Stomach (tissue), 9 donors: Measurements from ENCODE around the gene NR6A1. TPM values are rescaled to one million over a fixed set of nuclear protein-coding genes. Genes with fewer than 3 reads are reported as not detected.

Source experiments
- DNase-seq, 2 donors: peaks; one replicate each; pipeline versions ENCODE4 v3.0.0 to v3.0.0-alpha.2; 2013 to 2019
- H3K27ac ChIP-seq, 5 donors: fragments of 200-600 bp in 4 of 5; sonication (generic) in 4 of 5; one replicate each; pipeline ENCODE4 v1.5.1; 2013 to 2019; ENCODE audit warnings: mild to moderate bottlenecking in 1 of 5, moderate library complexity in 1 of 5
- H3K27me3 ChIP-seq, 3 donors: fragments of 200-600 bp; sonication (generic); one replicate each; pipeline ENCODE4 v1.5.1; 2017 to 2019; ENCODE audit warnings: mixed run types in 1 of 3
- H3K36me3 ChIP-seq, 4 donors: fragments of 200-600 bp; sonication (generic); 1 replicate in 3 of 4; 2 replicates in 1 of 4; pipeline ENCODE4 v1.5.1; 2016 to 2019
- H3K4me1 ChIP-seq, 4 donors: fragments of 200-600 bp; sonication (generic); one replicate each; pipeline ENCODE4 v1.5.1; 2016 to 2019
- H3K4me3 ChIP-seq, 4 donors: fragments of 200-600 bp; sonication (generic) in 3 of 4; one replicate each; pipeline ENCODE4 v1.5.1; 2016 to 2019; ENCODE audit warnings: mild to moderate bottlenecking in 1 of 4
- H3K9me3 ChIP-seq, 4 donors: fragments of 200-600 bp; sonication (generic); one replicate each; pipeline ENCODE4 v1.5.1; 2016 to 2019
- EP300 ChIP-seq: sonication (generic); formaldehyde crosslinking; IDR thresholded peaks from one replicate; pipeline ENCODE4 v1.6.1; 2017; ENCODE audit warnings: antibody characterized with exemption
- POLR2A ChIP-seq, 4 donors: fragments of 450-650 bp; IDR thresholded peaks; one replicate each; pipeline ENCODE4 v1.6.1; 2016; ENCODE audit warnings: antibody characterized with exemption in 4 of 4, control low read depth in 2 of 4, mild to moderate bottlenecking in 1 of 4, moderate library complexity in 1 of 4
- POLR2AphosphoS5 ChIP-seq, 3 donors: sonication (generic); formaldehyde crosslinking; IDR thresholded peaks; one replicate each; pipeline ENCODE4 v1.6.1; 2016; ENCODE audit warnings: antibody characterized with exemption in 3 of 3
- WGBS, 5 donors: extraction: QIAGEN DNeasy Blood & Tissue Kit in 3 of 5; methylation state at CpG; one replicate each; pipeline versions ENCODE4 v1.1.5 to v1.1.7; 2013 to 2018; 5-methylcytosine and 5-hydroxymethylcytosine counted together
- intact Hi-C: fragments of 100-400 bp; cut with DNase I; formaldehyde crosslinking; loops from one replicate; pipeline ENCODE4 v1.15.1; 2023; ENCODE audit warnings: low total_unique reads
- polyA plus RNA-seq, 3 donors: library from polyadenylated mRNA; stranded (reverse); fragments of 200-250 nt; gene quantifications; one replicate each; pipeline ENCODE4 v1.2.3, GENCODE V29; 2013
- total RNA-seq, 5 donors: library from RNA; depleted of rRNA; stranded (reverse); fragments of >200 nt; gene quantifications; one replicate each; pipeline versions ENCODE4 v1.1.0 to v1.2.3, GENCODE V29; 2014 to 2016
- TF ChIP-seq, protein P1 (sequence below), 7 experiments: fragments of 450-650 bp in 4 of 7; fragments of 200-600 bp in 3 of 7; sonication (generic) in 3 of 7; IDR thresholded peaks; one replicate each; pipeline ENCODE4 v1.5.1; 2016 to 2019; ENCODE audit warnings: antibody characterized with exemption in 7 of 7, control low read depth in 2 of 7, mild to moderate bottlenecking in 1 of 7
- donor health status: healthy with polysubstance abuse.
- donor health status: Bipolar disorder and iron deficiency.
- donor health status: healthy.

The NR6A1 gene
- total and polyA plus RNA-seq, 8 donors: 0.15 to 3.2 (median 1.5) TPM; not detected in 1

DNA sequence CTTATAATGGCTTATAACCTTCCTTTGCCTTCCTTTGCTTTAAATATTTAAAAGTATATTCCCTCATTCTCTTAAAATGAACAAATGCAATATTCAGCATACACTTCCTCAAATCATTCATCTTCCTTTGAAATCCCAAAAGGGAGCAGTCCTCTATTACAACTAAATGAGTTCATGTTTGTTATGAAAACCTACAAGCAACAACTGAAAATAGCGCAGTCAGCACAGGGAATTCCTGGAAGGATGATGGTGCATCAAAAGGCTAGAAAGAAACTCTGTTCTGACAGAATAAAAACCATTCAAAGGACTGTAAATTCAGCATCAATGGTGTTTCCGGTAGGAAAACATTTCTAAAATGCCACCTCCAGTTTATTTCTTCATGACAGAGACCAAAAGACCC, 3.3 kb downstream of the NR6A1 start:
- DNase-seq: no peak
- TF ChIP-seq, protein P1, sequence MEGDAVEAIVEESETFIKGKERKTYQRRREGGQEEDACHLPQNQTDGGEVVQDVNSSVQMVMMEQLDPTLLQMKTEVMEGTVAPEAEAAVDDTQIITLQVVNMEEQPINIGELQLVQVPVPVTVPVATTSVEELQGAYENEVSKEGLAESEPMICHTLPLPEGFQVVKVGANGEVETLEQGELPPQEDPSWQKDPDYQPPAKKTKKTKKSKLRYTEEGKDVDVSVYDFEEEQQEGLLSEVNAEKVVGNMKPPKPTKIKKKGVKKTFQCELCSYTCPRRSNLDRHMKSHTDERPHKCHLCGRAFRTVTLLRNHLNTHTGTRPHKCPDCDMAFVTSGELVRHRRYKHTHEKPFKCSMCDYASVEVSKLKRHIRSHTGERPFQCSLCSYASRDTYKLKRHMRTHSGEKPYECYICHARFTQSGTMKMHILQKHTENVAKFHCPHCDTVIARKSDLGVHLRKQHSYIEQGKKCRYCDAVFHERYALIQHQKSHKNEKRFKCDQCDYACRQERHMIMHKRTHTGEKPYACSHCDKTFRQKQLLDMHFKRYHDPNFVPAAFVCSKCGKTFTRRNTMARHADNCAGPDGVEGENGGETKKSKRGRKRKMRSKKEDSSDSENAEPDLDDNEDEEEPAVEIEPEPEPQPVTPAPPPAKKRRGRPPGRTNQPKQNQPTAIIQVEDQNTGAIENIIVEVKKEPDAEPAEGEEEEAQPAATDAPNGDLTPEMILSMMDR (IDR thresholded peaks at IDR 0.05): no peak
- no peak for TF ChIP-seq POLR2A (IDR thresholded peaks at IDR 0.05)
- no peak for TF ChIP-seq POLR2AphosphoS5 (IDR thresholded peaks at IDR 0.05)
- TF ChIP-seq EP300: no peak
- peaks cover 17 to 31% (median 27%) of the 10 kb centered on the region in 4 donors for H3K4me1 ChIP-seq
- intact Hi-C loops: no loop called here
- H3K9me3 ChIP-seq: no peaks in the 10 kb centered on the region
- no peak overlapping the region for H3K27ac ChIP-seq
- H3K27me3 ChIP-seq: peaks cover 5 to 82% (median 44%) of the 10 kb centered on the region in 3 donors
- WGBS, 5 donors: 62 to 83% (median 76%) methylated on average over 2 of the region's 2 CpGs
- H3K36me3 ChIP-seq: no peaks in the 10 kb centered on the region
- H3K4me3 ChIP-seq: no peak overlapping the region

DNA sequence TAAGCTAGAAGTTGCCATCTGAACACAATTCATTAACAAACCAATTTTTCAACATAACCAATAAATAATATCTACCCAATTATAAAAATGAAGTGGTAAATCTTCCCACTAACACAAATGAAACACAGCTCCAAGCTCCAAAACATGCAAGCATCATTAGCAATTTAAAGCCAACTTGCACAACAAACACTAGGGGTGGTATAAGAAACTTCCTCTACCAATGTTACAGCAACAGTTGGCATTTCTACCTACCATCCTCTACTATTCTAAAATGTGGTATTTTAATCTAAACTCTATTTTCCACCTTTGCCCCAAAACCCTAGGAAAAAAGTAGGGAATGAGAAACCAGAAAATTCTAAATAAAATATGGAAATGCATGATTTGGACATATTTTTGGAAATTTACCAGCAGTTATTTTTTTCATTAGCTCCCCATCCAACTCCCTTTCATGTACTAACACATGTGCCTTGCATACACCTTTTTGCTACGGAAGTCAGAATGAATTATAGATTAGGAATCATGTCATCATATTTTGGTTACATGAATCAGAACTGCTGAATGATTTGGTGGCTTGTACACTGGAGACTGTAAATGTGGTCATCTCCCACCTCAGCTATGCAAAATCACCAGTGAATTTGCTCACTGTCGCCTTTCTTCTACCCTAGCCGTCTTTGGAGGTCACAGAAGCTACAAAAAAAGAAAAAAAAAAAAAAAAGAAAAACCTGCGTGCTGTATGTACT, 4.1 kb downstream of the NR6A1 start:
- no peaks in the 10 kb centered on the region for H3K9me3 ChIP-seq
- no peak for DNase-seq
- peaks cover 17 to 26% (median 23%) of the 10 kb centered on the region in 4 donors for H3K4me1 ChIP-seq
- WGBS, 5 donors: 69 to 87% (median 79%) methylated on average over 4 of the region's 4 CpGs
- intact Hi-C loops: no loop called here
- H3K36me3 ChIP-seq: no peaks in the 10 kb centered on the region
- TF ChIP-seq POLR2A (IDR thresholded peaks at IDR 0.05) (no peak), EP300 (no peak), POLR2AphosphoS5 (IDR thresholded peaks at IDR 0.05) (no peak)
- TF ChIP-seq, protein P1 (IDR thresholded peaks at IDR 0.05): no peak
- H3K27ac ChIP-seq: no peak overlapping the region
- no peak overlapping the region for H3K4me3 ChIP-seq
- H3K27me3 ChIP-seq: peaks cover 5 to 91% (median 46%) of the 10 kb centered on the region in 3 donors

GRCh38 chr9:124766326-124766725, 4.8 kb downstream of the NR6A1 start:
- TF ChIP-seq POLR2A (IDR thresholded peaks at IDR 0.05) (no peak), EP300 (no peak)
- no peaks in the 10 kb centered on the region for H3K9me3 ChIP-seq
- DNase-seq: no peak
- intact Hi-C loops: no loop called here
- H3K27ac ChIP-seq: no peak overlapping the region
- peaks cover 16 to 20% (median 18%) of the 10 kb centered on the region in 4 donors for H3K4me1 ChIP-seq
- no peak overlapping the region for H3K4me3 ChIP-seq
- peaks cover 5 to 97% (median 46%) of the 10 kb centered on the region in 3 donors for H3K27me3 ChIP-seq
- no peaks in the 10 kb centered on the region for H3K36me3 ChIP-seq
- 71 to 89% (median 85%) methylated on average over 1 of the region's 1 CpG for WGBS, 5 donors

- intact Hi-C loops: no loop called here
- Histone ChIP-seq H3K36me3 (no peaks in the 10 kb centered on the region), H3K27ac (no peak overlapping the region), H3K4me3 (no peak overlapping the region), H3K9me3 (no peaks in the 10 kb centered on the region), H3K4me1 (peaks cover 10 to 15% (median 13%) of the 10 kb centered on the region in 4 donors), H3K27me3 (peaks cover 5 to 100% (median 40%) of the 10 kb centered on the region in 3 donors)
- 72 to 85% (median 79%) methylated on average over 6 of the region's 6 CpGs for WGBS, 5 donors
- no peak for TF ChIP-seq POLR2AphosphoS5 (IDR thresholded peaks at IDR 0.05)
- TF ChIP-seq, protein P1 (IDR thresholded peaks at IDR 0.05): no peak
- no peak for TF ChIP-seq EP300
- TF ChIP-seq POLR2A (IDR thresholded peaks at IDR 0.05): no peak
- DNase-seq: no peak
These were observed 5.7 kb downstream of the NR6A1 start for GRCh38 chr9:124765439-124765835.
